Activated CD4-positive, alpha-beta T cell treated with anti-CD3 and anti-CD28 coated beads, Interleukin-2, Interleukin-4, amounts not matched to agents 100 ng/mL and 50 ng/mL, durations not matched to agents 16 hours and 8 hours (primary cell): ENCODE measurements around the gene DNAJB13.
"Not testable (repeated sequence)": the region's sequence is repeated elsewhere in the genome, so short reads cannot be mapped to it uniquely, and the experiment has no call there.

Experiments
- DNase-seq: peaks from one replicate; pipeline ENCODE4 v3.0.0-alpha.2; 2020; ENCODE audit warnings: low spot score

The DNAJB13 gene

GRCh38 chr11:73950869-73951710, at the start of gene DNAJB13:
TSS of gene DNAJB13 (plus strand) at chr11:73951026. CDS start at chr11:73951070, 44 bp downstream.
- DNase-seq = no peak

- DNase-seq = no peak
Measured at GRCh38 chr11:73902303-73902702, 48.5 kb upstream of the DNAJB13 start.

- DNase-seq = peak; percentile 23
Measured at GRCh38 chr11:73907191-73907590, 43.6 kb upstream of the DNAJB13 start.

- DNase-seq = no peak
Measured at GRCh38 chr11:73912026-73912425, 38.8 kb upstream of the DNAJB13 start.

DNA sequence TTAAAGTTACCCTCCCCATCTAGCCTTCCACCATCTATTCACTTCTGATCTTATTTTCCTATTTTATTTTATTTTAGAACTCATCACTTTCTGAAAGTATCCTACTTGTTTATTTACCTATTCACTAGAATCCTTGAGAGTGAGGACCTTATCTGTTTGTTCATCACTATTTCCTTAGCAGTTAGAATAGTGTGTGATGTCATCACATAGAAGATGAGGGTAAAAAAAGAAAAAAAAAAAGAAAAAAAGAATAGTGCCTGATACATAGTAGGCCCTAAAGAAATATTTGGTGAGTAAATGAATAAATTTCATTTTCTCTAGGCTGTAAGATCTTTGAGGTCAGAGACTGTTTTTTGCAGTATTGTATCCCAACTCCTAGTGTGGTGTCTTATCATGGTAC, 37.4 kb upstream of the DNAJB13 start:
- no peak for DNase-seq

- no peak for DNase-seq
Measured at GRCh38 chr11:73914284-73914683, 36.5 kb upstream of the DNAJB13 start.

GRCh38 chr11:73916435-73916834, 34.4 kb upstream of the DNAJB13 start:
- DNase-seq = no peak

DNA sequence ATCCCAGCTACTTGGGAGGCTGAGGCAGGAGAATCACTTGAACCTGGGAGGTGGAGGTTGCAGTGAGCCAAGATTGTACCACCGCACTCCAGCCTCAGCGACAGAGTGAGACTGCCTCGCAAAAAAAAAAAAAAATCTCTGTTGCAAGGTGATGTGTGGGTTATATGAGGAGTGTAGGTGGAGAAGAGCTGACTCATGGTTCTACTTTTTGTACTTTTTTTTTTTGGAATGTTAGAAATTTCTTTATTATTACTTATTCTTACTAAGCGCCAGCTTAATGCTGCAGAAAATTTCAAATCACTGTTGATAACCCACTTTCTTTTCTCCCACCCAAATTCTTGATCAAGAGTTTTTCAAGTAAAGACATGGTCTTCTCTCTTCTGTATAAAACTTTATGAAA, 29.6 kb upstream of the DNAJB13 start:
- no peak for DNase-seq

GRCh38 chr11:73929388-73929787, 21.4 kb upstream of the DNAJB13 start:
- DNase-seq = no peak

DNA sequence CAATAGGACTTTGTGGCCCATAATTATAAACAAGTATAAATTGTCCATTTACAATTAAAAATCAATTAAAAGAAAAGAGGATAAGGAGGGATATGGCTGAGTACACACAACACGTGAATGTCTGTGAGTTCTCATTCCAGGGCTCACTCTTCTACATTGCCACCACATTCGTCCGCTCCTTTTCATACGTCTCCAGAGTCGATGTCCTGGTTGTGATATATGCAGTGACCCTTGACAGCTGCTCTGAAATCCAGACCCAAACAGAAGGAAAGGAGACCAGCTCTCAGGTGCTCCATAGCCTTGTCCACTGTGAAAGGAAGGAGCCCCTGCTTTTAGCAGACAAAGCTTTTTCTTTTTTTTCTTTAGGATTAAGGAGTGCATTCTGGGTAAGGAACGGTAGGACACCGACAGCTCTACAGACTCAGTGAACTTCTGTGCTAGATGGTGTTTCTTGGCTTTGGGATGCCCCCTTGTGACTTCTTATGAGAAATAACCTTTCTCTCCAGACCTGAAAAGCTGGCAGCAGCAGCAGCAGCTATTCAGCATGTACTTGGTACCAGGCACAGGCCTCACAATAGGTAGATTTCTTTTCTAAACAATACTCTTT, 19.7 kb upstream of the DNAJB13 start:
- DNase-seq = peak; percentile 39

- no peak for DNase-seq
Measured at GRCh38 chr11:73931951-73932350, 18.9 kb upstream of the DNAJB13 start.

DNA sequence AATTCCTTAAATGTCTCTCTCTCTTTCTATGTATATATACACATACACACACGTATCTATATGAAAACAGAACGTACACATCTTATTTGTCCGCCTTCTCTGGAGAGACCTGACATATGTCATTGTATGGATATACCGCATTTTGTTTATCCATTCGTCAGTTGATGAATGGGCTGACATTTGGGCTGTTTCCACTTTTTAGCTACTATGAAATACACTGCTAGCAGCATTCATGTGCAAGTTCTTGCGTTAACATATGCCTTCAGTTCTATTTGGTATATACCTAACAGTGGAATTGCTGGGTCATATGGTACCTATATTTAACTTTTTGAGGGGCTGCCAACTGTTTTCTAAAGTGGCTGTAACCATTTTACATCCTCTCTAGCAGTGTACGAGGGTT, 18.0 kb upstream of the DNAJB13 start:
- DNase-seq = no peak

DNA sequence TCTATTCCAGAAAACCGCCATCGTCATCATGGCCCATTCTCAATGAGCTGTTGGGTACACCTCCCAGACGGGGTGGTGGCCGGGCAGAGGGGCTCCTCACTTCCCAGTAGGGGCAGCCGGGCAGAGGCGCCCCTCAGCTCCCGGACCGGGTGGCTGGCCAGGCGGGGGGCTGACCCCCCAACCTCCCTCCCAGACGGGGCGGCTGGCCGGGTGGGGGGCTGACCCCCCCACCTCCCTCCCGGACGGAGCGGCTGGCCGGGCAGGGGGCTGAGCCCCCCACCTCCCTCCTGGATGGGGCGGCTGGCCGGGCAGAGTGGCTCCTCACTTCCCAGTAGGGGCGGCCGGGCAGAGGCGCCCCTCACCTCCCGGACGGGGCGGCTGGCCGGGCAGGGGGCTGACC, 14.8 kb upstream of the DNAJB13 start:
- not testable (repeated sequence) for DNase-seq

DNA sequence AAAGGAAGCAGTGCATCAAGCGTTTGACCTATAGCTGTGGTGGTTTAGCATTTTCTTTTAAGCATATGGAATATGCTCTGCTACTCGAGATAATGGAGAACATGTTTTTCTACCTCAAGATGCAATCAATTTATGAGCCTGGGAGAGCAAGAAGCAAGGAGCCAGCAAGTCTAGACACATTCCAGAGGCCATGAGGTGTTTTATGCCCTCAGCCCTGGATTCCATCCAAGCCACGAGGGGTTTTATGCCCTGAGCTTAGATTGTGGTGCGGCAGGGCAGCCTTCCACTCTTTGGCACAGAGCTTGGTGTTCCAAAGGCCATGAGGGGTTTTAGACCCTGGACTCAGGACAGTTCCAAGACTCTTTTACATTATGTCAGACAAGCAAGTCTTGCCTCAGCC, 11.7 kb upstream of the DNAJB13 start:
- DNase-seq = no peak

DNA sequence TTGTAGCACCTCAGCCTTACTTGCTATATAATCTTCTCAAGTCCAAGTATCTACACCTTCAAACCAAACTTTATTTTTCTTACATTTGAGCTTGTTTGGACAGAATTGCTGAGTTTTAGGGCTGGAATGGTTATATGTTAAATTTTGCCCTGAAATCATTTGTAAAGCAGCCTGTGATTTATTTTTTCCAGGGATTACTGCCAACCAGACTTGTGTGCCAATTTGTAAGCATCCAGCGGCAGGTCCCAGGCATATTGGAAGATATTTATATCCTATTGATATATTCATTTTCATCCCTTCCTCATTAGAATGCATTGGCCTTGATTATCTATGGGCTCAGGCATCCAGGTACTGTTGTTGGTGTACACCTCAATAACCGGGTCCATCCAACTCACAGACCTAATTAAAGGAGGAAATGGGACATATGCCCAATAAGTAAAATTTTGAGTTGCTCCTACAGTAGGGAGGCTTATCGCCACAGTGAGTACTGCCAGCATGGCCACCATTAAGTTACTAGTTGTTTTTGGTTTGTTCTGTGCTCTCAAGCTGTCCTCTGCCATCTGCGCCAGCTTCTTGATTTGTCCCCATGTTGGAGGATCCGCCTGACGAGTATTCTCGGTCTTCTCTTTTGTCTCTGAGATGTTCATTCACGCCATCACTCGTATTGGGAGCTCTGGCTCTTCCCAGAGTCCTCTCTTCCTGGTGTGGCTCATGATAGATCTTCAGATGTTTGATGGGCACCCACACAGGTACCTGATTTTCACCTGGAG, 9.8 kb upstream of the DNAJB13 start:
- DNase-seq = no peak

DNA sequence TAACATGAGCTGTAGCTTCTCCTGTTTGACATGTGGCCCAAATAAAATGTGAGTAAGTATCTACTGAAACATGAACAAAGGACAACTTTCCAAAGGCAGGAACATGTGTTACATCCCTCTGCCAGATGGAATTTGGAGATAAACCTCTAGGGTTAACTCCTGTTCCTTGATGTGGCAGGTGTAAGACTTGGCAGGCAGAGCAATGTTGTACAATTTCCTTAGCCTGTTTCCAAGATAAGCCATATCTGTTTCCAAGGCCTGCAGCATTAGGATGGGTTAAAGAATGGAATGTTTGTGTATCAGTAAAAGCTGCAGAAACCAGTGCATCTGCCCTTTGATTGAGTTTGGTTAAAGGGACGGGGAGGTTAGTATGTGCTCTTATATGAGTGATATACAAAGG, 8.8 kb upstream of the DNAJB13 start:
- DNase-seq = no peak

DNA sequence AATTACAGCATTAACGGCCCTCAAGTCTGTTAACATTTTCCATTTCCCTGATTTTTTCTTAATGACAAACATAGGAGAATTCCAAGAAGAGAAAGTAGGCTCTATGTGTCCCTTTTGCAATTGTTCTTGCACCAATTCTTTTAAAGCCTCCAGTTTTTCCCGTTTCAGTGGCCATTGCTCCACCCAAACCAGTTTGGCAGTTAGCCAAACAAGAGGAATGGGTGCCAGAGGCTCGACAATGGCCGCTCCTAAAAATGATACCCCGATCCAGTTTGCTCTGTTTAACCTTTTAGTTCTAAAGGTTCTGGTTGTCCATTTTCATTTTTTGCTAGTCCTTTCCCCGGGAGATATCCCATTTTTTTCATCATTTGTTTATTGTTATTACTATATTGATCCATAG, 6.7 kb upstream of the DNAJB13 start:
- no peak for DNase-seq

- DNase-seq = no peak
Measured at GRCh38 chr11:73944901-73945300, 5.9 kb upstream of the DNAJB13 start.

DNA sequence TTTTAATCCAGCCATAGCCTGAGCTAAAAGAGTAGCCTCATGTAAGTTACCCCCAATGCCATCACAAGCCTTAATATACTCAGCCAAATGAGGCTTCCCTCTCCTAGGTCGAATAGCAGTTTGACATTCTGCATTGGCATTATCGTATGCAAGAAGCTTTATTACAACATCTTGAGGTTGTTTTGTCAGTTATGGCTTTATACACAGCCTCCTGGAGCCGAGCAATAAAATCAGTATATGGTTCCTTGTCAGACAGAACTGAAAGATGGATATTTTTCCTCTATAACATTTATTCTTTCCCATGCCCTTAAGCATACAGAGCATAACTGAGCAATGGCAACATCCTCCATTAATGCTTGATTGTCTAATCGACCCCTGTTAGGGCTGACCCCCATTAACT, 5.4 kb upstream of the DNAJB13 start:
- no peak for DNase-seq

GRCh38 chr11:73946798-73947458, 3.9 kb upstream of the DNAJB13 start:
- no peak for DNase-seq

DNA sequence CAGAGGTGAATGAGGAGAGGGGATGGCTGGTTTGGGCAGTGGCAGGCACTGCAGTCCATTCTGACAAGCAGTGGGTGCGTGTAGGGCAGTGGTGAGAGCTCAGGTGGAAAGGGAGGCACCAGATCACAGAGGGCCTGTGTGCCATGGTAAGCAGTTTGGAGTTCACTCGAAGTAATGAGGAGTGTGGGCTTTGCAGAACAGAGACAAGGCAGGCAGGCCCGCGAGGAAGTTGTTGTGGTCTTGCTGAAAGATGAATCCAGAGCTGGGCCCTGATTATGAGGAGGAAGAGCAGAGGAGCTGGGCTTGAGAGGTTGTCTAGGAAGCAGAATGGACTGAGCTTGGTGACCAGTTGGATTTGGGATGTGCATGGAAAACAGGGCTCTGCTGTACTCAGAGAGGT, 1.6 kb upstream of the DNAJB13 start:
- DNase-seq = no peak

DNA sequence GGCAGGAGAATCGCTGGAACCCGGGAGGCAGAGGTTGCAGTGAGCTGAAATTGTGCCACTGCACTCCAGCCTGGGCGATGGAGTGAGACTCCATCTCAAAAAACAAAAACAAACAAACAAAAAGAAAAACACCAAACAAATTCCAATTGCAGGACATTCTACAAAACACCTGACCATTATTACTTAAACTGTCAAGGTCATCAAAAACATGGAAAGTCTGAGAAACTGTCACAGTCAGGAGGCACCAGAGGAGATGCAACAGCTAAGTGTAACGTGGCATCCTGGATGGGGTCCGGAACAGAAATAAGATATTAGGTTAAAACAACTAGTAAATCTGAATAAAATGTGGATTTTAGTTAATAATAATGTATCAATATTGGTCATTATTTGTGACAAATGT, 914 bp upstream of the DNAJB13 start:
- DNase-seq = no peak
